ENCODE measurements around the gene PRDX4.
A peak's percentile ranks its signal among the peaks of the same experiment; 100 is the strongest.
"Not testable (repeated sequence)": the region's sequence is repeated elsewhere in the genome, so short reads cannot be mapped to it uniquely, and the experiment has no call there.

Gene PRDX4

GRCh38 chrX:23676486-23676885 is 9.2 kb downstream of the PRDX4 start:
- not testable (repeated sequence) for DNase-seq

DNA sequence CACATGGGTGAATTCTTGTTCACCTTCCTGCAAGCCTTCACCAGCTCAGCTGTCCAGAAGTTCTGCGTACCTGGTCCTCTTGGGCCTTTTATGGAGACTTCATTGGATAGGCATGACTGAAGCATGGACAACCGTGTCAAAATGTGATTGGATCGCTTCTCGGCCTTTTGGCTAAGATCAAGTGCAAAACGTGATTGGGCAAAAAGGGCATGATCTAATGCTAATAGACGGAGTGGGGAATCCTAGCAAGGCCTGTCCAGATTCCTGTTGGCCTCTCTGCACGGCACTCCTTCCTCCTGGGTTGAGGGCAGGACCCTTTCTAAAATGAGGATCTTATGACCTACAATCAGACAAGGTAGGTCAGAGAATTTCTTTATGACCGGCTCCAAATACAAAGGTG is 24.9 kb downstream of the PRDX4 start:
- no peak for DNase-seq

GRCh38 chrX:23694606-23695005 is 27.3 kb downstream of the PRDX4 start:
- DNase-seq, result peak; percentile 17 to 33

DNA sequence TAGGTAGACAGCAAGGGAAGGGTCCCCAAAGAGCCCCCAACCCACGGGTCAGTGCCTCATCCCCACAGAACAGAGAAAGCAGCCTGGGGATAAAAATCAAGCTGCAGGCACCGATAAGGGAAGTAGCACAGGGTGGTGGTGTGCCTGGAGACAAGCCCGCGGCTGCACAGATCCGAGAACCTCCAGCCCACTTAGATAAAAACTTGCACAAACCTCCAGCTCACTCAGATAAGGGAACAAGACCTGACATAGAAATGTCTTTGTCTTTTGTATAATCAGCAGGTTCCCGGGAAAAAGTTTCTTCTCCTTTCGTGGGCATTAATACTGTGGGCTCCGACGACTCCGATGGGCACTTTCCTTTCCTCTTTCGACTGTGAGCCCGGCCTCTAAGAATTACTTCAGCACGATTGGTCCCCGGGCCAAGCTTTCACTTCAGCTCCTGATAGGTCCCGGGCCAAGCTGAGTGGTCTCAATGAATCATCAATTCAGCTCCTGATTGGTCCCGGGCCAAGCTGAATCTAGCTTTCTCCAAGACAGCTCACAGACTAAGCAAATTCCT is 32.4 kb downstream of the PRDX4 start:
- DNase-seq, result peak in 1 of 2 experiments; percentile 4

- DNase-seq, result no peak
Observed at GRCh38 chrX:23704673-23705206, 37.4 kb downstream of the PRDX4 start.

DNA sequence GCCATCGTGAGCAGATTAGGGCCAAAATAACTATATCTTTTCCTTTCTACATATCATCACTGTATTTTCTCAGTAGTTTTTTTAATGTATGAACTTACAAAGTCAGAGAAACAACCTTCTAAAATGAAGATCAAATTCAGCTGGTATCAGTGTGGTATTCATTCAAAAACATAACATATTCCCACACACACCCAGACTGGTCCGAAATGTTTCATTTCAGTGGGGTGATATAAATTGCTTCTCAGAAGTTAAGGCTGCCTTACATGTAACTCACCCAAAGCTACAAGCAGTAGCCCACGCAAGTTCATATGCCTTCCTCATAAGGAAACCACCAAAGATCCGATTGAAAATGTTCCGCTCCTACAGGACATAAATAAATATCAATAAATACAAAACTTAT is 37.9 kb downstream of the PRDX4 start:
- no peak for DNase-seq

- DNase-seq, result no peak
Observed at GRCh38 chrX:23720117-23720677, 52.9 kb downstream of the PRDX4 start.

GRCh38 chrX:23726191-23726590 is 58.9 kb downstream of the PRDX4 start:
- DNase-seq, result no peak

DNA sequence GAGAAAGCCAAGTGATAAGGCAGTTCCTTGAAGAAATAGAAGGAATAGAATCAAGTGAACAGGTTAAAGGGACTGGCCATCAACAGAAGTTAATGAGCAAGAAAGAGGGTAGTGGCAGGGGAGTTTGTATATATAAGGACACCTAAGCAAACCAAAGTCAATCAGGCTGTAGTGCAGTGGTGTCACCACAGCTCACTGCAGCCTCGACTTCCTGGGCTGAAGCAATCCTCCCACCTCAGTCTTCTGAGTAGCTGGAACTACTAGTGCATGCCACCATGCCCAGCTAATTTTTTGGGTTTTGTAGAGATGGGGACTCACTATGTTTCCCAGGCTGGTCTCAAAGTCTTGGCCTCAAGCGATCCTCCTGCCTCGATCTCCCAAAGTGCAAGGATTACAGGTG is 59.9 kb downstream of the PRDX4 start:
- DNase-seq, result no peak

- no peak for DNase-seq
Observed at GRCh38 chrX:23729214-23729613, 61.9 kb downstream of the PRDX4 start.

DNA sequence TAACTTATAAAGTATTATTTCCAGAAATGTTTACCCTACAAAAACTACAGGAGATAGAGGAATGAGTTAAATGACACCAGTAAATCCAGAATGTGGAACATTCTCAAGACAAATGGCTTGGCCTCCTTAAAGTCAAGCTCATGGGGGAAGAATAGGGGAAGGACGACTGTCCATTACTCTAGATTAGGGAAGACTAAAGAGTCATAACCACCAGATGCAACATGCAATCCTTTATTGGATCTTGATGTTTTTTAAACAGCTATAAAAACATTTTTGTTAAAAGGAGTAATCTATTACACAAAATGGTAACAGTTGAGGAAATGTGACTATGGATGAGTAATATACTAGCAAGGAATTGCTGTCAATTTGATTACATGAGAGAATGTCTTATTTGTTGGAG is 64.7 kb downstream of the PRDX4 start:
- DNase-seq, result no peak

DNA sequence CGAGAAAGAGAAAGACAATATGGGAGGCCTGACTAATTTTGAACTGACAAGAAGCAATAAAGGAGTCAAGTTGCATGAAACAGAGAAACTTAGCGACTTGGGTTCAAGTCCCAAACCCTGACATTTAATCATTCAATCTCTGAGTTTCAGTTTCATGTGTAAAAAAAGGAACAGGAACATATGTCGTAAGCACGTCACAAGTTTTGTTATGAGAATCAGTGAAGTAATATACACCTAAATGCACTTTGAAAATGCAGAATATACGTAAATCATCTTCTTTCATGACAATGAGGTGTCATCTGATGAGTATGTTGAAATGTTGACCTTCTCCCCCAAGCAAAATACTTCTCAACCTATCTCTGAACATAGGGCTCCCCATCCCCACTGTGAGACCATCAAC is 65.4 kb downstream of the PRDX4 start:
- no peak for DNase-seq
